Adrenal gland (tissue), 12 donors: ENCODE results near the gene XRCC5. TPM values are rescaled to one million over a fixed set of nuclear protein-coding genes. Genes with fewer than 3 reads are reported as not detected.

Source experiments
- DNase-seq, 7 donors: peaks; one replicate each; pipeline ENCODE4 v3.0.0-alpha.2; 2019 to 2020
- H3K27ac ChIP-seq, 5 donors: fragments of 200-600 bp; sonication (generic) in 4 of 5; 1 replicate in 3 of 5; 2 replicates in 2 of 5; pipeline versions ENCODE4 v1.5.1 to v1.8.0; 2016 to 2020; ENCODE audit warnings: mild to moderate bottlenecking in 1 of 5
- H3K27me3 ChIP-seq: fragments of 200-600 bp; 2 replicates; pipeline ENCODE4 v1.8.0; 2021
- H3K36me3 ChIP-seq, 2 donors: fragments of 200-600 bp; replicated peaks in 1 of 2; 1 replicate in 1 of 2; 2 replicates in 1 of 2; pipeline versions ENCODE4 v1.5.1 to v1.8.0; 2018 to 2022
- H3K4me1 ChIP-seq, 2 donors: fragments of 200-600 bp; replicated peaks in 1 of 2; 1 replicate in 1 of 2; 2 replicates in 1 of 2; pipeline versions ENCODE4 v1.5.1 to v1.8.0; 2018 to 2021
- H3K4me3 ChIP-seq, 4 donors: fragments of 200-600 bp; sonication (generic) in 3 of 4; one replicate each; pipeline ENCODE4 v1.5.1; 2016 to 2018
- H3K9me3 ChIP-seq, 3 donors: fragments of 200-600 bp; sonication (generic) in 1 of 3; replicated peaks in 1 of 3; 1 replicate in 2 of 3; 2 replicates in 1 of 3; pipeline versions ENCODE4 v1.5.1 to v1.8.0; 2016 to 2021
- POLR2A ChIP-seq, 2 donors: fragments of 450-650 bp; IDR thresholded peaks; one replicate each; pipeline ENCODE4 v1.6.1; 2017; ENCODE audit warnings: antibody characterized with exemption in 2 of 2, mild to moderate bottlenecking in 2 of 2, moderate library complexity in 1 of 2
- WGBS, 4 donors: extraction: QIAGEN DNeasy Blood & Tissue Kit in 2 of 4; methylation state at CpG; one replicate each; pipeline versions ENCODE4 v1.1.5 to v1.1.7; 2013 to 2017; 5-methylcytosine and 5-hydroxymethylcytosine counted together
- intact Hi-C, 2 donors: fragments of 100-400 bp; cut with DNase I; formaldehyde crosslinking; loops; one replicate each; pipeline versions ENCODE4 v1.14.1 to v1.15.0; 2022 to 2023
- polyA plus RNA-seq, 3 donors: library from polyadenylated mRNA; stranded (reverse); fragments of 200-250 nt in 2 of 3; fragments of 350-450 nt in 1 of 3; fragmentation: Illumina TruSeq in 1 of 3; extraction: RNeasy Lipid Tissue Mini Kit (QIAGEN cat#74804) in 1 of 3; gene quantifications; one replicate each; pipeline ENCODE4 v1.2.3, GENCODE V29; 2013 to 2014
- total RNA-seq, 9 donors: library from RNA; depleted of rRNA in 4 of 9; stranded (reverse); fragments of >200 nt in 4 of 9; fragments of 120-200 nt in 1 of 9; fragmentation: NEBNext Ultra II Directional in 1 of 9; extraction: Animal tissue kit (Norgen Biotek cat#: 25700) in 1 of 9; gene quantifications; one replicate each; pipeline versions ENCODE4 v1.1.0 to v1.2.4, GENCODE V29; 2013 to 2023
- TF ChIP-seq, protein P1 (sequence below), 6 experiments: fragments of 450-650 bp in 4 of 6; fragments of 200-600 bp in 2 of 6; sonication (generic) in 1 of 6; IDR thresholded peaks; 1 replicate in 5 of 6; 2 replicates in 1 of 6; pipeline versions ENCODE4 v1.5.1 to v1.8.0; 2016 to 2021; ENCODE audit warnings: antibody characterized with exemption in 6 of 6, mild to moderate bottlenecking in 2 of 6, moderate library complexity in 1 of 6
- donor health status: healthy with polysubstance abuse.
- donor health status: Bipolar disorder and iron deficiency.
- donor health status: DM: yes; HTN: yes; CAD: no.
- donor health status: DM: no; HTN: no; CAD: no.
- donor health status: DM: no; HTN: no; CAD: no.
- donor health status: DM: yes; HTN: yes; CAD: no.

The XRCC5 gene
- total and polyA plus RNA-seq, 12 donors, result 58.4 to 224 (median 158) TPM

GRCh38 chr2:216121255-216121654, 12.1 kb downstream of the XRCC5 start:
- no peak for DNase-seq
- H3K27me3 ChIP-seq, result no peaks in the 10 kb centered on the region
- H3K4me3 ChIP-seq, result no peak overlapping the region
- intact Hi-C loops, result no loop called here
- 84 to 90% (median 87%) methylated on average over 3 of the region's 3 CpGs for WGBS, 4 donors
- no peaks in the 10 kb centered on the region for H3K9me3 ChIP-seq
- no peak overlapping the region for H3K27ac ChIP-seq
- peaks cover 0 to 9% of the 10 kb centered on the region in 2 donors for H3K4me1 ChIP-seq
- peaks cover 0 to 89% of the 10 kb centered on the region in 2 donors for H3K36me3 ChIP-seq
- TF ChIP-seq, protein P1, sequence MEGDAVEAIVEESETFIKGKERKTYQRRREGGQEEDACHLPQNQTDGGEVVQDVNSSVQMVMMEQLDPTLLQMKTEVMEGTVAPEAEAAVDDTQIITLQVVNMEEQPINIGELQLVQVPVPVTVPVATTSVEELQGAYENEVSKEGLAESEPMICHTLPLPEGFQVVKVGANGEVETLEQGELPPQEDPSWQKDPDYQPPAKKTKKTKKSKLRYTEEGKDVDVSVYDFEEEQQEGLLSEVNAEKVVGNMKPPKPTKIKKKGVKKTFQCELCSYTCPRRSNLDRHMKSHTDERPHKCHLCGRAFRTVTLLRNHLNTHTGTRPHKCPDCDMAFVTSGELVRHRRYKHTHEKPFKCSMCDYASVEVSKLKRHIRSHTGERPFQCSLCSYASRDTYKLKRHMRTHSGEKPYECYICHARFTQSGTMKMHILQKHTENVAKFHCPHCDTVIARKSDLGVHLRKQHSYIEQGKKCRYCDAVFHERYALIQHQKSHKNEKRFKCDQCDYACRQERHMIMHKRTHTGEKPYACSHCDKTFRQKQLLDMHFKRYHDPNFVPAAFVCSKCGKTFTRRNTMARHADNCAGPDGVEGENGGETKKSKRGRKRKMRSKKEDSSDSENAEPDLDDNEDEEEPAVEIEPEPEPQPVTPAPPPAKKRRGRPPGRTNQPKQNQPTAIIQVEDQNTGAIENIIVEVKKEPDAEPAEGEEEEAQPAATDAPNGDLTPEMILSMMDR (IDR thresholded peaks at IDR 0.05), result no peak
- no peak for TF ChIP-seq POLR2A (IDR thresholded peaks at IDR 0.05)

DNA sequence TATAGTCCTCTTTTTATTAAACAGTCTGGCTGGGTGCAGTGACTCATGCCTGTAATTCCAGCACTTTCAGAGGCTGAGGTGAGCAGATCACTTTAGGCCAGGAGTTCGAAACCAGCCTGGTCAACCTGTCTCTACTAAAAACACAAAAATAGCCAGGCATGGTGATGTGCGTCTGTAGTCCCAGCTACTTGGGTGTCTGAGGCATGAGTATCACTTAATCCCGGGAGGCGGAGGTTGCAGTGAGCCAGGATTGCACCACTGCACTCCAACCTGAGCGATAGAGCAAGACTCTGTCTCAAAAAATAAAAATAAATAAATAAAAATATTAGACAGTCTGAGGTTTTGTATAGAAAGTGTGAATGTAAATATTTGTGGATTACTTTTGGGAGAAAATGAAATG, 17.8 kb downstream of the XRCC5 start:
- DNase-seq, result no peak
- no peaks in the 10 kb centered on the region for H3K9me3 ChIP-seq
- TF ChIP-seq POLR2A (IDR thresholded peaks at IDR 0.05), result no peak
- TF ChIP-seq, protein P1 (IDR thresholded peaks at IDR 0.05), result no peak
- peaks cover 0 to 92% of the 10 kb centered on the region in 2 donors for H3K36me3 ChIP-seq
- WGBS, 4 donors, result 90 to 95% (median 94%) methylated on average over 5 of the region's 5 CpGs
- intact Hi-C loops, result no loop called here
- H3K4me3 ChIP-seq, result no peak overlapping the region
- H3K4me1 ChIP-seq, result no peaks in the 10 kb centered on the region
- H3K27me3 ChIP-seq, result no peaks in the 10 kb centered on the region
- no peak overlapping the region for H3K27ac ChIP-seq

GRCh38 chr2:216130346-216130971, 21.3 kb downstream of the XRCC5 start:
- intact Hi-C loops, result no loop called here
- no peak for TF ChIP-seq POLR2A (IDR thresholded peaks at IDR 0.05)
- TF ChIP-seq, protein P1 (IDR thresholded peaks at IDR 0.05), result no peak

GRCh38 chr2:216131175-216131926, 22.2 kb downstream of the XRCC5 start:
- intact Hi-C loops, result no loop called here
- Histone ChIP-seq H3K9me3 (no peaks in the 10 kb centered on the region), H3K27me3 (no peaks in the 10 kb centered on the region), H3K36me3 (peaks cover 0 to 77% of the 10 kb centered on the region in 2 donors), H3K4me1 (no peaks in the 10 kb centered on the region), H3K27ac (no peak overlapping the region), H3K4me3 (no peak overlapping the region)
- no peak for TF ChIP-seq POLR2A (IDR thresholded peaks at IDR 0.05)
- TF ChIP-seq, protein P1 (IDR thresholded peaks at IDR 0.05), result no peak
- 90 to 95% (median 94%) methylated on average over 3 of the region's 3 CpGs for WGBS, 4 donors
- no peak for DNase-seq

More at GRCh38 chr2:216130346-216130971, 21.3 kb downstream of the XRCC5 start:
- Histone ChIP-seq H3K9me3 (no peaks in the 10 kb centered on the region), H3K4me3 (no peak overlapping the region), H3K27ac (no peak overlapping the region), H3K4me1 (no peaks in the 10 kb centered on the region), H3K36me3 (peaks cover 0 to 86% of the 10 kb centered on the region in 2 donors), H3K27me3 (no peaks in the 10 kb centered on the region)
- 83 to 88% (median 85%) methylated on average over 6 of the region's 6 CpGs for WGBS, 4 donors
- DNase-seq, result no peak
